ENCODE measurements around the gene SPTLC1.
"Not testable (repeated sequence)": the region's sequence is repeated elsewhere in the genome, so short reads cannot be mapped to it uniquely, and the experiment has no call there.

Gene SPTLC1

DNA sequence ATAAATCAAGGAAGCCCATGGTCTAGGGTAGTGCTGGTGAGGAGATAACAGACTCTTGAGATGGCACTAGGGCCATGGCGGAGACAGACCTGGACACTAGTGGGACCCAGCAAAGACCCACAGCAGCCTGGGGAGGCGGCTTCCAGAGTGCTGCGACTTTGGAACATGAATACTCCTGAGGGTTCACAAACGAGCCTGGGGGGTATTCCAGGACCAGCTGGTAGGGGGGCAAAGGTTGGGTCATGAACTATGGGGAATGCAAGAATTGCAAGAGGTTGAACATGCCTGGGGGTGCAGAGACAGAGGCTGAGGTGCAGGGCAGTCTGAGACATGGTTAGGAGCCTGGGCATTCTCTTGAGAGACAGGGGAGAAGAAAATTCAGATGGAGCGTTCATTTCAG, 43.8 kb upstream of the SPTLC1 start:
- Histone ChIP-seq H3K79me2 (ENCODE audit: control insufficient read depth, insufficient read depth, low read length) (no peaks in the 10 kb centered on the region), H3K23ac (ENCODE audit: low read length) (no peak overlapping the region), H2BK5ac (ENCODE audit: low read length) (no peak overlapping the region), H3K18ac (ENCODE audit: low read length) (no peak overlapping the region), H3K4ac (ENCODE audit: low read depth, low read length) (no peak overlapping the region), H2AK5ac (ENCODE audit: low read length) (no peak overlapping the region), H4K5ac (ENCODE audit: low read length) (no peak overlapping the region), H3K4me1 (ENCODE audit: control insufficient read depth, low read depth, low read length) (no peaks in the 10 kb centered on the region), H3K27me3 (ENCODE audit: insufficient read depth, low read length, poor library complexity) (no peaks in the 10 kb centered on the region), H3K36me3 (ENCODE audit: control insufficient read depth, insufficient read depth, low read length) (no peaks in the 10 kb centered on the region), H3K4me3 (ENCODE audit: low read length) (no peak overlapping the region), H3K79me1 (ENCODE audit: low read length) (no peaks in the 10 kb centered on the region), H3K56ac (ENCODE audit: low read length) (no peak overlapping the region), H3K4me2 (ENCODE audit: low read length) (no peak overlapping the region), H3K27ac (ENCODE audit: low read depth, low read length) (no peak overlapping the region), H2BK120ac (ENCODE audit: low read depth, low read length) (no peak overlapping the region), H3K9ac (ENCODE audit: low read length) (no peak overlapping the region), H2BK15ac (replicated peaks; ENCODE audit: low read depth) (no peak overlapping the region), H4K8ac (ENCODE audit: low read depth, low read length) (no peak overlapping the region)
- no peak for DNase-seq
- WGBS (ENCODE audit: extremely low coverage, insufficient coverage, low lambda C conversion rate), result no CpG with 5 or more reads among the region's 5 CpGs

DNA sequence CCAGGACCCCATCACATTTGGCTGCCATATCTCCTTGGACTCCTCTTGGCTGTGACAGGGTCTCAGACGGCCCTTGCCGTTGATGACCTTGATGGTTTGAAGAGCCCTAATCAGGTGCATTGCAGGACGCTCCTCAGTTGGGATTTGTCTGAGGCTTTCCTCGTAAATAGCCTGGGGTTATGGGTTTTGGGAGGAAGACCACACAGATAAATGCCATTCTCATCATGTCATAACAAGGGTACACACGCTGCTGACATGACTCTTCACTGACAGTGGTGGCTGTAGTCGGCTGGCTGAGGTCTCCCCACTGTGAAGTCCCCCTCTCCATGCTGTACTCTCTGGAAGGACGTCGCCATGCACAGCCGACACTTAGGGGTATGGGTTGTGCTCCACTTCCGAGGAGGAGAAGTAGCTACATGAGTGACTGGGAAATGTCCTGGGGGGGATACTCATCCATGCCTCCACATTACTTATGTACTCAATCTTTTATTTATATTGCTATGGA, 42.9 kb upstream of the SPTLC1 start:
- WGBS (ENCODE audit: extremely low coverage, insufficient coverage, low lambda C conversion rate), result no CpG with 5 or more reads among the region's 10 CpGs
- Histone ChIP-seq H3K79me1 (ENCODE audit: low read length) (no peaks in the 10 kb centered on the region), H4K8ac (ENCODE audit: low read depth, low read length) (no peak overlapping the region), H3K27ac (ENCODE audit: low read depth, low read length) (no peak overlapping the region), H3K4me1 (ENCODE audit: control insufficient read depth, low read depth, low read length) (no peaks in the 10 kb centered on the region), H3K27me3 (ENCODE audit: insufficient read depth, low read length, poor library complexity) (no peaks in the 10 kb centered on the region), H3K36me3 (ENCODE audit: control insufficient read depth, insufficient read depth, low read length) (no peaks in the 10 kb centered on the region), H2AK5ac (ENCODE audit: low read length) (no peak overlapping the region), H2BK15ac (replicated peaks; ENCODE audit: low read depth) (no peak overlapping the region), H3K4me3 (ENCODE audit: low read length) (no peak overlapping the region), H3K18ac (ENCODE audit: low read length) (no peak overlapping the region), H3K23ac (ENCODE audit: low read length) (no peak overlapping the region), H3K4ac (ENCODE audit: low read depth, low read length) (no peak overlapping the region), H2BK120ac (ENCODE audit: low read depth, low read length) (no peak overlapping the region), H3K56ac (ENCODE audit: low read length) (no peak overlapping the region), H3K9ac (ENCODE audit: low read length) (no peak overlapping the region), H3K79me2 (ENCODE audit: control insufficient read depth, insufficient read depth, low read length) (no peaks in the 10 kb centered on the region), H3K4me2 (ENCODE audit: low read length) (no peak overlapping the region), H2BK5ac (ENCODE audit: low read length) (no peak overlapping the region), H4K5ac (ENCODE audit: low read length) (no peak overlapping the region)
- peak; percentile 47 for DNase-seq

DNA sequence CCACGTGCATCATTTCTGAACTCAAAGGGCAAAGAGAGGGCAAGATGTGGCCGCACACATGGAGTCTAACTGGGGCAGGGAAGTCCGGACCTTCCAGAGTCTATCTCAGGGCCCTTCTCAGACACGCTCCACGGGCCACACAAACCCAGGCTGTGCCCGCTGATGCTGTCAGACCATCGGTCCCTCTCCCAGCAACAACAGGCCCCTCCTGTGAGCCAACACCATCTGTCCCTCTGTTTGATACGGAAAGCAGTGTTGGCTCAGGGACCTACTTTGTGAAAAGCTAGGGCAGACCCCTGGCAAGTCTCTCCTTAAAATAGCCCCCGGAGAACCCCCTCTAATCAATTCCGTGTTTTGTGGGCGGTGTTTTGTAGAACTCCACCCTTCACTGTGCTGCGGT, 40.5 kb upstream of the SPTLC1 start:
- H3K27me3 ChIP-seq (ENCODE audit: insufficient read depth, low read length, poor library complexity); H4K8ac ChIP-seq (ENCODE audit: low read depth, low read length); H3K4me2 ChIP-seq (ENCODE audit: low read length); H2AK5ac ChIP-seq (ENCODE audit: low read length); H2BK5ac ChIP-seq (ENCODE audit: low read length); H3K4ac ChIP-seq (ENCODE audit: low read depth, low read length); H3K4me1 ChIP-seq (ENCODE audit: control insufficient read depth, low read depth, low read length); H3K18ac ChIP-seq (ENCODE audit: low read length); H3K9ac ChIP-seq (ENCODE audit: low read length); H2BK120ac ChIP-seq (ENCODE audit: low read depth, low read length); H4K5ac ChIP-seq (ENCODE audit: low read length); H3K4me3 ChIP-seq (ENCODE audit: low read length); H3K79me1 ChIP-seq (ENCODE audit: low read length); H3K23ac ChIP-seq (ENCODE audit: low read length); H3K36me3 ChIP-seq (ENCODE audit: control insufficient read depth, insufficient read depth, low read length); H3K56ac ChIP-seq (ENCODE audit: low read length); H2BK15ac ChIP-seq (replicated peaks; ENCODE audit: low read depth); H3K79me2 ChIP-seq (ENCODE audit: control insufficient read depth, insufficient read depth, low read length); H3K27ac ChIP-seq (ENCODE audit: low read depth, low read length); DNase-seq: not testable (repeated sequence)
- no CpG with 5 or more reads among the region's 12 CpGs for WGBS (ENCODE audit: extremely low coverage, insufficient coverage, low lambda C conversion rate)

DNA sequence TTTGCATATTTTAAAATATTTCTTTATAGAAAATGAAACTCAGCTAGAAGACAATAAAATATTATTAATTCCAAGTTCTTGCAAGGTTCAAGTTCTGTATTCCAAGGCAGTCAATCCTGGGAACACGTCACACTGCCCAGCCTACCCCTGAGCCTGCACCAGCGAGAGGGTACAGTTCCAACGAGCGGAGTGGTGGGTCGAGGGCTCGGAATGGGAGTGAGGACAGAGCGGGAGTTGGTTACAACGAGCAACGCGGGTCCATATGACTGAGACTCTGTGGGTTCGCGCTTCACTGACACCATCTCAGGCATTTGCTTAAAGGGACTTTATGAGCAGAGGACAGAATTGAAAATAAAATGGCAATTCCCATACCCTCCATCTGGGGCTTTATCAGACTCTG, 40.0 kb upstream of the SPTLC1 start:
- no peak for DNase-seq
- no peaks in the 10 kb centered on the region for H3K27me3 ChIP-seq (ENCODE audit: insufficient read depth, low read length, poor library complexity)

DNA sequence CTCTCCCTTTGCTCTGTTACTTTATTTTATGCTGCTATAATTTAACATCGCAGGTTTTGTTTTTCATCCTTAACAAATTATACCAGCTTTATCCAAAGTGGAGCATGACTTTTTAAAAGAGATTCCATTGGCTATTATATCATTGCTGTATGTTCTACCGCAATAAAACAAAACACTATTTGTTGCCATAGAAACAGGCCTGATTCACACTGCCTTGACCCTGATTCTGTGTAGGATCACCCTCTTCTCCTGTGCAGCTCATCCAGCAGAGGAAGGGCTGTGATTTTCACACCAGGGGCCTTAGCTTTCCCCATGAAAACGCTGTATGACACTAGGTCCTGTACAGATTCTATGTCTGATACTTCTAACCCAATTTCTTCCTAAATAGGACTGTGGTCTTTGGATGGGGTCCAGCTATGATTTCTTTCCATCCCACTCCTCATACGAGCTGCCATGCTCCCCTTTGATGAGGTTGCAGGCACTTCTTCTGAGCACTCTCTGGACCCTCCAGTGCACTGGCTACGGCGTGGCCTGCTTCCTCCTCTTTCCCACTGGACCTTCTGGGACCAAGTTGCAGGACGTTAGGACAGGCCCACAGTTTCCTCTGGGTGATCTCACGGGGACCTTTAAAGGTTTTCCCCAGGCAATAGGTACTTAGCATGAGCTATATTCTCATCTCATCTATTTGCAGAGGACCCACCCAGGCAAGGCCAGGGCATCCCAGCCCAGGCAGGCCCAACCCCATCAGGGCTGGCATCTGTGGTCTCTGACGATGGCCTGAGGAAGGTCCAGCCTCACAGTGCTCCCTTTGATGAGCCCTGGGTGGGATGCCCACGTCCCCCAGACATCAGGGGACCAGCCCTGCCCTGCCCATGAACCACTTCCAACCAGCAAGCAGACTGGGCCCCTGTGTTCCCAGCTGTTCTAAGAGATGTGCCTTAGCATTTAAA, 38.5 kb upstream of the SPTLC1 start:
- not testable (repeated sequence) for H3K79me2 ChIP-seq (ENCODE audit: control insufficient read depth, insufficient read depth, low read length); H3K56ac ChIP-seq (ENCODE audit: low read length); H4K8ac ChIP-seq (ENCODE audit: low read depth, low read length); DNase-seq; H2AK5ac ChIP-seq (ENCODE audit: low read length); H4K5ac ChIP-seq (ENCODE audit: low read length); H3K4me2 ChIP-seq (ENCODE audit: low read length); H2BK15ac ChIP-seq (replicated peaks; ENCODE audit: low read depth); H3K9ac ChIP-seq (ENCODE audit: low read length); H3K4me1 ChIP-seq (ENCODE audit: control insufficient read depth, low read depth, low read length); H3K18ac ChIP-seq (ENCODE audit: low read length); H3K27ac ChIP-seq (ENCODE audit: low read depth, low read length); H3K36me3 ChIP-seq (ENCODE audit: control insufficient read depth, insufficient read depth, low read length); H3K79me1 ChIP-seq (ENCODE audit: low read length); H2BK5ac ChIP-seq (ENCODE audit: low read length); H3K4ac ChIP-seq (ENCODE audit: low read depth, low read length); H3K23ac ChIP-seq (ENCODE audit: low read length); H3K4me3 ChIP-seq (ENCODE audit: low read length); H3K27me3 ChIP-seq (ENCODE audit: insufficient read depth, low read length, poor library complexity); H2BK120ac ChIP-seq (ENCODE audit: low read depth, low read length)
- no CpG with 5 or more reads among the region's 10 CpGs for WGBS (ENCODE audit: extremely low coverage, insufficient coverage, low lambda C conversion rate)

More for the DNA sequence above, 40.0 kb upstream of the SPTLC1 start:
- Histone ChIP-seq H3K56ac (ENCODE audit: low read length) (no peak overlapping the region), H3K27ac (ENCODE audit: low read depth, low read length) (no peak overlapping the region), H3K4ac (ENCODE audit: low read depth, low read length) (no peak overlapping the region), H3K23ac (ENCODE audit: low read length) (no peak overlapping the region), H3K9ac (ENCODE audit: low read length) (no peak overlapping the region), H2BK5ac (ENCODE audit: low read length) (no peak overlapping the region), H4K8ac (ENCODE audit: low read depth, low read length) (no peak overlapping the region), H2AK5ac (ENCODE audit: low read length) (no peak overlapping the region), H2BK120ac (ENCODE audit: low read depth, low read length) (no peak overlapping the region), H3K36me3 (ENCODE audit: control insufficient read depth, insufficient read depth, low read length) (no peaks in the 10 kb centered on the region), H3K79me2 (ENCODE audit: control insufficient read depth, insufficient read depth, low read length) (no peaks in the 10 kb centered on the region), H4K5ac (ENCODE audit: low read length) (no peak overlapping the region), H3K4me2 (ENCODE audit: low read length) (no peak overlapping the region), H2BK15ac (replicated peaks; ENCODE audit: low read depth) (no peak overlapping the region), H3K4me3 (ENCODE audit: low read length) (no peak overlapping the region), H3K18ac (ENCODE audit: low read length) (no peak overlapping the region), H3K4me1 (ENCODE audit: control insufficient read depth, low read depth, low read length) (no peaks in the 10 kb centered on the region), H3K79me1 (ENCODE audit: low read length) (no peaks in the 10 kb centered on the region)
- no CpG with 5 or more reads among the region's 12 CpGs for WGBS (ENCODE audit: extremely low coverage, insufficient coverage, low lambda C conversion rate)
